ENCODE data around the gene SLC41A3. TPM values are rescaled to one million over a fixed set of nuclear protein-coding genes. Genes with fewer than 3 reads are reported as not detected.

The SLC41A3 gene
- total RNA-seq, 4 donors from 2014 or later, result 34.5 to 62.3 (median 37.9) TPM

- TF ChIP-seq CTCF (IDR thresholded peaks at IDR 0.05), result no peak
- peak; percentile 16 for DNase-seq (ENCODE audit: low spot score)
- no peak for ATAC-seq (ENCODE audit: low FRiP score)
These were observed 42.4 kb upstream of the SLC41A3 start for GRCh38 chr3:126126286-126126685.

- no peak for ATAC-seq (ENCODE audit: low FRiP score)
- DNase-seq (ENCODE audit: low spot score), result peak; percentile 1
- no peak for TF ChIP-seq CTCF (IDR thresholded peaks at IDR 0.05)
These were observed 41.9 kb upstream of the SLC41A3 start for GRCh38 chr3:126125781-126126251.

GRCh38 chr3:126125341-126125740, 41.4 kb upstream of the SLC41A3 start:
- DNase-seq (ENCODE audit: low spot score) (no peak), ATAC-seq (ENCODE audit: low FRiP score) (no peak)
- TF ChIP-seq CTCF (IDR thresholded peaks at IDR 0.05), result no peak

GRCh38 chr3:126124896-126125295, 41.0 kb upstream of the SLC41A3 start:
- TF ChIP-seq CTCF (IDR thresholded peaks at IDR 0.05), result no peak
- peak; percentile 13 for DNase-seq (ENCODE audit: low spot score)
- no peak for ATAC-seq (ENCODE audit: low FRiP score)

GRCh38 chr3:126124148-126124868, 40.4 kb upstream of the SLC41A3 start:
- DNase-seq (ENCODE audit: low spot score) (no peak), ATAC-seq (ENCODE audit: low FRiP score) (no peak)
- TF ChIP-seq CTCF (IDR thresholded peaks at IDR 0.05), result no peak

GRCh38 chr3:126121632-126122031, 37.7 kb upstream of the SLC41A3 start:
- no peak for ATAC-seq (ENCODE audit: low FRiP score)
- TF ChIP-seq CTCF (IDR thresholded peaks at IDR 0.05), result no peak
- DNase-seq (ENCODE audit: low spot score), result no peak

- ATAC-seq (ENCODE audit: low FRiP score) (no peak), DNase-seq (ENCODE audit: low spot score) (no peak)
- TF ChIP-seq CTCF (IDR thresholded peaks at IDR 0.05), result no peak
These were observed 37.1 kb upstream of the SLC41A3 start for GRCh38 chr3:126121074-126121473.
